Lower lobe of right lung (tissue), 2 donors: Measurements from ENCODE around the gene FGF8. TPM values are rescaled to one million over a fixed set of nuclear protein-coding genes. Genes with fewer than 3 reads are reported as not detected.
A peak's percentile ranks its signal among the peaks of the same experiment; 100 is the strongest.
"Not testable (repeated sequence)": the region's sequence is repeated elsewhere in the genome, so short reads cannot be mapped to it uniquely, and the experiment has no call there.

Experiments used
- ATAC-seq, 2 donors: fragments of 200-7000 bp; cut with Tn5 transposase; one replicate each; pipeline ENCODE4 v1.9.1; 2020 to 2022; ENCODE audit warnings: mild to moderate bottlenecking in 2 of 2, moderate library complexity in 2 of 2
- DNase-seq: peaks from one replicate; pipeline ENCODE4 v3.0.0-alpha.2; 2020
- H3K27ac ChIP-seq: fragments of 200-600 bp; one replicate; pipeline ENCODE4 v1.8.0; 2022
- H3K27me3 ChIP-seq: fragments of 200-600 bp; one replicate; pipeline ENCODE4 v1.8.0; 2022; ENCODE audit warnings: low read depth
- H3K36me3 ChIP-seq: fragments of 200-600 bp; one replicate; pipeline ENCODE4 v1.8.0; 2022; ENCODE audit warnings: mild to moderate bottlenecking
- H3K4me1 ChIP-seq: fragments of 200-600 bp; one replicate; pipeline ENCODE4 v1.8.0; 2022
- H3K4me3 ChIP-seq: fragments of 200-600 bp; one replicate; pipeline ENCODE4 v1.8.0; 2022; ENCODE audit warnings: mild to moderate bottlenecking
- H3K9me3 ChIP-seq: fragments of 200-600 bp; one replicate; pipeline ENCODE4 v1.8.0; 2022
- CTCF ChIP-seq: fragments of 200-600 bp; IDR thresholded peaks from one replicate; pipeline ENCODE4 v1.8.0; 2022; ENCODE audit warnings: antibody characterized with exemption, mild to moderate bottlenecking
- intact Hi-C: fragments of 100-400 bp; cut with DNase I; formaldehyde crosslinking; loops from one replicate; pipeline ENCODE4 v1.11.0; 2022
- total RNA-seq: library from RNA; stranded (reverse); fragmentation: NEBNext Ultra II Directional; extraction: Animal tissue kit (Norgen Biotek cat#: 25700); gene quantifications from one replicate; pipeline ENCODE4 v1.2.1, GENCODE V29; 2021
- donor health status: DM: no; HTN: yes; CAD: no; lungs with severe emphysema.

FGF8 gene
- total RNA-seq, 1 donor from 2014 or later: not detected

GRCh38 chr10:101807158-101807557 is 31.2 kb upstream of the FGF8 start:
- peaks cover under 1% of the 10 kb centered on the region for H3K4me1 ChIP-seq
- no peak for TF ChIP-seq CTCF
- H3K9me3 ChIP-seq: no peaks in the 10 kb centered on the region
- H3K27me3 ChIP-seq: no peaks in the 10 kb centered on the region
- no peak for DNase-seq
- no peak overlapping the region for H3K4me3 ChIP-seq
- peaks cover 100% of the 10 kb centered on the region for H3K36me3 ChIP-seq
- intact Hi-C loops: no loop called here
- no peak for ATAC-seq
- H3K27ac ChIP-seq: no peak overlapping the region

- intact Hi-C loops: no loop called here
- Histone ChIP-seq H3K27ac (no peak overlapping the region), H3K36me3 (peaks cover 100% of the 10 kb centered on the region), H3K4me3 (no peak overlapping the region), H3K4me1 (no peaks in the 10 kb centered on the region), H3K27me3 (no peaks in the 10 kb centered on the region), H3K9me3 (no peaks in the 10 kb centered on the region)
- no peak for DNase-seq
- ATAC-seq: no peak
- TF ChIP-seq CTCF: no peak
These were observed 27.6 kb upstream of the FGF8 start for GRCh38 chr10:101803511-101803910.

- no peaks in the 10 kb centered on the region for H3K4me1 ChIP-seq
- no peaks in the 10 kb centered on the region for H3K27me3 ChIP-seq
- DNase-seq (no peak), ATAC-seq (no peak)
- no peak overlapping the region for H3K27ac ChIP-seq
- intact Hi-C loops: no loop called here
- H3K9me3 ChIP-seq: no peaks in the 10 kb centered on the region
- peaks cover 100% of the 10 kb centered on the region for H3K36me3 ChIP-seq
- no peak for TF ChIP-seq CTCF
- no peak overlapping the region for H3K4me3 ChIP-seq
These were observed 21.6 kb upstream of the FGF8 start for GRCh38 chr10:101797403-101798059.

GRCh38 chr10:101793526-101793925 is 17.6 kb upstream of the FGF8 start:
- intact Hi-C loops: no loop called here
- H3K9me3 ChIP-seq: no peaks in the 10 kb centered on the region
- TF ChIP-seq CTCF: no peak
- no peak overlapping the region for H3K4me3 ChIP-seq
- DNase-seq (no peak), ATAC-seq (no peak)
- H3K4me1 ChIP-seq: no peaks in the 10 kb centered on the region
- peaks cover 100% of the 10 kb centered on the region for H3K36me3 ChIP-seq
- H3K27ac ChIP-seq: no peak overlapping the region
- H3K27me3 ChIP-seq: no peaks in the 10 kb centered on the region

- Histone ChIP-seq H3K9me3 (no peaks in the 10 kb centered on the region), H3K4me3 (no peak overlapping the region), H3K27me3 (no peaks in the 10 kb centered on the region), H3K4me1 (no peaks in the 10 kb centered on the region), H3K27ac (no peak overlapping the region), H3K36me3 (peaks cover 100% of the 10 kb centered on the region)
- ATAC-seq (peak in 1 of 2 donors; percentile 15), DNase-seq (no peak)
- intact Hi-C loops: no loop called here
- TF ChIP-seq CTCF: no peak
These were observed 13.8 kb upstream of the FGF8 start for GRCh38 chr10:101789686-101790085.

- intact Hi-C loops, H3K9me3 ChIP-seq, H3K27me3 ChIP-seq, H3K4me1 ChIP-seq, H3K27ac ChIP-seq, H3K4me3 ChIP-seq: not testable (repeated sequence)
- peaks cover 100% of the 10 kb centered on the region for H3K36me3 ChIP-seq
- ATAC-seq: peak; percentile 50 to 79
- peak; percentile 70 for DNase-seq
These were observed 13.3 kb upstream of the FGF8 start for GRCh38 chr10:101789231-101789630.
